Gastrocnemius medialis (tissue), 4 donors: Measurements from ENCODE around the gene SYT6.

Experiments used
- CTCF ChIP-seq, 5 experiments: fragments of 450-650 bp in 3 of 5; fragments of 200-600 bp in 2 of 5; sonication (generic) in 2 of 5; IDR thresholded peaks in 4 of 5; conservative IDR thresholded peaks in 1 of 5; 1 replicate in 4 of 5; 2 replicates in 1 of 5; pipeline ENCODE4 v1.5.1; 2016 to 2019; ENCODE audit warnings: antibody characterized with exemption in 5 of 5, mild to moderate bottlenecking in 3 of 5, moderate library complexity in 3 of 5
- POLR2A ChIP-seq, 2 donors: fragments of 450-650 bp; IDR thresholded peaks; one replicate each; pipeline ENCODE4 v1.6.1; 2017; ENCODE audit warnings: antibody characterized with exemption in 2 of 2, mild to moderate bottlenecking in 2 of 2, moderate library complexity in 2 of 2

- TF ChIP-seq CTCF (IDR thresholded peaks at IDR 0.05 in 4 of 5, conservative IDR thresholded peaks at IDR 0.05 in 1 of 5) (no peak), POLR2A (IDR thresholded peaks at IDR 0.05) (no peak)
Observed at GRCh38 chr1:114090738-114091505, 62.7 kb downstream of the SYT6 start.
